Peyer's patch (tissue), 4 donors: ENCODE measurements around the gene C4A.
"Not testable (repeated sequence)": the region's sequence is repeated elsewhere in the genome, so short reads cannot be mapped to it uniquely, and the experiment has no call there.

Experiments
- POLR2A ChIP-seq, 2 donors: fragments of 450-650 bp; IDR thresholded peaks; one replicate each; pipeline ENCODE4 v1.5.1; 2017; ENCODE audit warnings: antibody characterized with exemption in 2 of 2, mild to moderate bottlenecking in 2 of 2, moderate library complexity in 2 of 2
- TF ChIP-seq, protein P1 (sequence below), 6 experiments: fragments of 450-650 bp in 4 of 6; fragments of 200-600 bp in 2 of 6; sonication (generic) in 1 of 6; IDR thresholded peaks; one replicate each; pipeline ENCODE4 v1.5.1; 2017 to 2019; ENCODE audit warnings: antibody characterized with exemption in 6 of 6, mild to moderate bottlenecking in 3 of 6, moderate library complexity in 1 of 6

DNA sequence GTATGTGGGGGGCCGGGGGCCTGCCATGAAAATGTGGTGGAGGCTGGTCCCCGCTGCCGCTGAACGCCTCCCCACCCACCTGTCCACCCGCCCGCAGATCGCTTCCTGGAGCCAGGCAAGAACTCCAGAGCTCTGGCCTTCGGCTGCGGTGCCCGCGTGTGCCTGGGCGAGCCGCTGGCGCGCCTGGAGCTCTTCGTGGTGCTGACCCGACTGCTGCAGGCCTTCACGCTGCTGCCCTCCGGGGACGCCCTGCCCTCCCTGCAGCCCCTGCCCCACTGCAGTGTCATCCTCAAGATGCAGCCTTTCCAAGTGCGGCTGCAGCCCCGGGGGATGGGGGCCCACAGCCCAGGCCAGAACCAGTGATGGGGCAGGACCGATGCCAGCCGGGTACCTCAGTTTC lies 26.2 kb downstream of the C4A start:
- TF ChIP-seq, protein P1, sequence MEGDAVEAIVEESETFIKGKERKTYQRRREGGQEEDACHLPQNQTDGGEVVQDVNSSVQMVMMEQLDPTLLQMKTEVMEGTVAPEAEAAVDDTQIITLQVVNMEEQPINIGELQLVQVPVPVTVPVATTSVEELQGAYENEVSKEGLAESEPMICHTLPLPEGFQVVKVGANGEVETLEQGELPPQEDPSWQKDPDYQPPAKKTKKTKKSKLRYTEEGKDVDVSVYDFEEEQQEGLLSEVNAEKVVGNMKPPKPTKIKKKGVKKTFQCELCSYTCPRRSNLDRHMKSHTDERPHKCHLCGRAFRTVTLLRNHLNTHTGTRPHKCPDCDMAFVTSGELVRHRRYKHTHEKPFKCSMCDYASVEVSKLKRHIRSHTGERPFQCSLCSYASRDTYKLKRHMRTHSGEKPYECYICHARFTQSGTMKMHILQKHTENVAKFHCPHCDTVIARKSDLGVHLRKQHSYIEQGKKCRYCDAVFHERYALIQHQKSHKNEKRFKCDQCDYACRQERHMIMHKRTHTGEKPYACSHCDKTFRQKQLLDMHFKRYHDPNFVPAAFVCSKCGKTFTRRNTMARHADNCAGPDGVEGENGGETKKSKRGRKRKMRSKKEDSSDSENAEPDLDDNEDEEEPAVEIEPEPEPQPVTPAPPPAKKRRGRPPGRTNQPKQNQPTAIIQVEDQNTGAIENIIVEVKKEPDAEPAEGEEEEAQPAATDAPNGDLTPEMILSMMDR (IDR thresholded peaks at IDR 0.05): not testable (repeated sequence)
- TF ChIP-seq POLR2A (IDR thresholded peaks at IDR 0.05): not testable (repeated sequence)
